ENCODE results near the gene TAF11L2. TPM values are rescaled to one million over a fixed set of nuclear protein-coding genes. Genes with fewer than 3 reads are reported as not detected.
"Not testable (repeated sequence)": the region's sequence is repeated elsewhere in the genome, so short reads cannot be mapped to it uniquely, and the experiment has no call there.

TAF11L2 gene
- polyA plus RNA-seq, 1 experiment: not detected

DNA sequence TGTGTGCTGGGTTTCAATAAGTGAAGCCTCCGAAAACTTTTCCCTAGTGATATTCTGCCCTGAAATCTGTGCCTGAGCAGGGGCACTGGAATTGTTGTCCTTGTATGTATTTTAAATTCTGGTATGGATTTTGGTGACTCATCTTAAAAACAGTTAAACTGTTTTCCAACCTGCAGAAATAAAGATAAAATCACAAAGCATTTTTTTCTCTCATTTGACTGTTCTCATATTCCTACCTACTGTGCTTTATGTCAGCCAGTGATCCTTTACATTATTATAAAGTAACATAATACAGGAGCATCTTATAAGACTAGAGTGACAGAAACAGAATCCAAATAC, 10.9 kb upstream of the TAF11L2 start:
- CTCF ChIA-PET: no interaction called here
- Histone ChIP-seq H3K27me3 (ENCODE audit: control insufficient read depth, insufficient read depth, low read length) (no peaks in the 10 kb centered on the region; the same call in 1 of the 2 replicates), H3K4me3 (ENCODE audit: low read depth, low read length) (no peak overlapping the region), H3K36me3 (ENCODE audit: control insufficient read depth, insufficient read depth, low read length) (no peaks in the 10 kb centered on the region)
- TF ChIP-seq, protein P1, sequence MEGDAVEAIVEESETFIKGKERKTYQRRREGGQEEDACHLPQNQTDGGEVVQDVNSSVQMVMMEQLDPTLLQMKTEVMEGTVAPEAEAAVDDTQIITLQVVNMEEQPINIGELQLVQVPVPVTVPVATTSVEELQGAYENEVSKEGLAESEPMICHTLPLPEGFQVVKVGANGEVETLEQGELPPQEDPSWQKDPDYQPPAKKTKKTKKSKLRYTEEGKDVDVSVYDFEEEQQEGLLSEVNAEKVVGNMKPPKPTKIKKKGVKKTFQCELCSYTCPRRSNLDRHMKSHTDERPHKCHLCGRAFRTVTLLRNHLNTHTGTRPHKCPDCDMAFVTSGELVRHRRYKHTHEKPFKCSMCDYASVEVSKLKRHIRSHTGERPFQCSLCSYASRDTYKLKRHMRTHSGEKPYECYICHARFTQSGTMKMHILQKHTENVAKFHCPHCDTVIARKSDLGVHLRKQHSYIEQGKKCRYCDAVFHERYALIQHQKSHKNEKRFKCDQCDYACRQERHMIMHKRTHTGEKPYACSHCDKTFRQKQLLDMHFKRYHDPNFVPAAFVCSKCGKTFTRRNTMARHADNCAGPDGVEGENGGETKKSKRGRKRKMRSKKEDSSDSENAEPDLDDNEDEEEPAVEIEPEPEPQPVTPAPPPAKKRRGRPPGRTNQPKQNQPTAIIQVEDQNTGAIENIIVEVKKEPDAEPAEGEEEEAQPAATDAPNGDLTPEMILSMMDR (IDR thresholded peaks at IDR 0.05; ENCODE audit: insufficient read depth, low read depth, low read length): no peak
- POLR2A ChIA-PET: no interaction called here
- no peak for DNase-seq (ENCODE audit: low read depth)

GRCh38 chr5:17491257-17491656, 6.8 kb upstream of the TAF11L2 start:
- H3K4me3 ChIP-seq (ENCODE audit: low read depth, low read length); H3K27me3 ChIP-seq (ENCODE audit: control insufficient read depth, insufficient read depth, low read length); POLR2A ChIA-PET; H3K36me3 ChIP-seq (ENCODE audit: control insufficient read depth, insufficient read depth, low read length); DNase-seq (ENCODE audit: low read depth); CTCF ChIA-PET: not testable (repeated sequence)

GRCh38 chr5:17492770-17493169, 5.3 kb upstream of the TAF11L2 start:
- CTCF ChIA-PET: no interaction called here
- DNase-seq (ENCODE audit: low read depth): no peak
- Histone ChIP-seq H3K36me3 (ENCODE audit: control insufficient read depth, insufficient read depth, low read length) (no peaks in the 10 kb centered on the region), H3K4me3 (ENCODE audit: low read depth, low read length) (no peak overlapping the region), H3K27me3 (ENCODE audit: control insufficient read depth, insufficient read depth, low read length) (no peaks in the 10 kb centered on the region; the same call in 1 of the 2 replicates)
- TF ChIP-seq, protein P1 (IDR thresholded peaks at IDR 0.05; ENCODE audit: insufficient read depth, low read depth, low read length): no peak
- POLR2A ChIA-PET: no interaction called here

GRCh38 chr5:17497446-17497845, 585 bp upstream of the TAF11L2 start:
- Histone ChIP-seq H3K27me3 (ENCODE audit: control insufficient read depth, insufficient read depth, low read length) (no peaks in the 10 kb centered on the region), H3K4me3 (ENCODE audit: low read depth, low read length) (no peak overlapping the region), H3K36me3 (ENCODE audit: control insufficient read depth, insufficient read depth, low read length) (no peaks in the 10 kb centered on the region)
- TF ChIP-seq, protein P1 (IDR thresholded peaks at IDR 0.05; ENCODE audit: insufficient read depth, low read depth, low read length): no peak
- DNase-seq (ENCODE audit: low read depth): no peak
- ChIA-PET CTCF (no interaction called here), POLR2A (no interaction called here)

- TF ChIP-seq, protein P1 (IDR thresholded peaks at IDR 0.05; ENCODE audit: insufficient read depth, low read depth, low read length): no peak
- ChIA-PET POLR2A (no interaction called here), CTCF (no interaction called here)
Observed at GRCh38 chr5:17511775-17512325, 13.8 kb downstream of the TAF11L2 start.

DNA sequence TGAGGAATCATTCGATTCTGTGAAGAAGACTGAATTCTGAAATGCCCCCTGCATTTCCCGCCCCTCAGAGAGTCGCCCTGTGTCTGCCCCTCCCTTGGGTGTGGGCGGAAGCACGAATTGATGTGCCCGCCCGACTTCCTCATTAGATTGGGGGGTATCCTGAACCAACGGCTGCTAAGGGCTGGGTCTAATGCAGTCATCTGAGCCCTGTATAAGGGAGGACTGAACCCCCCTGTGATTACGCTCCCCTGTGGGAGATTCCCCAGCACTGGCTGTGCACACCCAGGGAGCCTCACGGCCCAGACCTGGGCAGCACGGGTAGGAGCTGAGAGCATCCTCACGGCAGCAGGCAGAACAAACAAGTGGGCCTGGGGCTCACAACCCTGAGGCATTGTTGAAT, 19.5 kb downstream of the TAF11L2 start:
- CTCF ChIA-PET; H3K4me3 ChIP-seq (ENCODE audit: low read depth, low read length); H3K36me3 ChIP-seq (ENCODE audit: control insufficient read depth, insufficient read depth, low read length); DNase-seq (ENCODE audit: low read depth); POLR2A ChIA-PET; H3K27me3 ChIP-seq (ENCODE audit: control insufficient read depth, insufficient read depth, low read length): not testable (repeated sequence)

More at GRCh38 chr5:17511775-17512325, 13.8 kb downstream of the TAF11L2 start:
- DNase-seq (ENCODE audit: low read depth): no peak
- Histone ChIP-seq H3K4me3 (ENCODE audit: low read depth, low read length) (no peak overlapping the region), H3K36me3 (ENCODE audit: control insufficient read depth, insufficient read depth, low read length) (no peaks in the 10 kb centered on the region), H3K27me3 (ENCODE audit: control insufficient read depth, insufficient read depth, low read length) (no peaks in the 10 kb centered on the region)

DNA sequence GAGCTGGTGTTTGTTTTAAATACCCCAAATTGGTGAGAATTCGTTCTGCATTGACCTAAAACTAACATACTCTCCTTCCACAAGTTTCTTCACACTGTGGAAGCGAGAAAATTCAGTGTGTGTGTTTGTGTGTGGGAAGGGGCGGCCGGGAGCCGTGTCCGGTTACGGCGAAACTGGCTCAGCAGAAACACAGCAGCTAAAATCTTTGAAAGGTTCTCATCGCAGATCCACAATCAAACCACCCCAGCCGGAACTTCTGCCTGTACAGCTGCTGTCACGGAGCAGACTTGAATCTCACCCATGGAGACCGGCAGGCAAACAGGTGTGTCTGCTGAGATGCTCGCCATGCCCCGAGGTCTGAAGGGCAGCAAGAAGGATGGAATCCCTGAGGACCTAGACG, 20.0 kb downstream of the TAF11L2 start, which contains the start of gene TAF11L3:
Gene TAF11L3 (plus strand): TSS at position 301 of the 400 bp plus-strand sequence.
- H3K36me3 ChIP-seq (ENCODE audit: control insufficient read depth, insufficient read depth, low read length); CTCF ChIA-PET; H3K27me3 ChIP-seq (ENCODE audit: control insufficient read depth, insufficient read depth, low read length); H3K4me3 ChIP-seq (ENCODE audit: low read depth, low read length); DNase-seq (ENCODE audit: low read depth); POLR2A ChIA-PET: not testable (repeated sequence)

DNA sequence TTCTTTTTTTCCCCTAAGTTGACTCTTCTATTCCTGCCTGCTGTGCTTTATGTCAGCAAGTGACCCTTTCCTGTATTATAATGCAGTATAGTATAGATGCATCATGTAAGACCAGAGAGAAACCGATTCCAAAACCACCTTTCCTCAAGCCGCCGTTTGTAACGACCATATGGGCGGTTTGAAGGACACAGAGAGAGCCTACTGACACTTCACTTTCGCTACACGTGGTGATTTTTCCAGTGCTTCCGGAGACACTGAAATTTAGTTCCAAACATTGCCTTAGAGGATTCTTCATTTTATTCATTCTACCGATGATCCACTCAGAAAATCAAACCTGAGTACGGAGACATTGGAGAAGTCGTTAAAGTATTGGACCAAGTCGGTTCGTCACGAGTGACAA, 21.5 kb downstream of the TAF11L2 start:
- CTCF ChIA-PET: not testable (repeated sequence)

GRCh38 chr5:17521501-17521900, 23.5 kb downstream of the TAF11L2 start, which contains the start of gene TAF11L4:
Gene TAF11L4, plus strand, starts transcription at chr5:17521801.
- POLR2A ChIA-PET; H3K27me3 ChIP-seq (ENCODE audit: control insufficient read depth, insufficient read depth, low read length); DNase-seq (ENCODE audit: low read depth); CTCF ChIA-PET; H3K4me3 ChIP-seq (ENCODE audit: low read depth, low read length); H3K36me3 ChIP-seq (ENCODE audit: control insufficient read depth, insufficient read depth, low read length): not testable (repeated sequence)

More for the DNA sequence above, 21.5 kb downstream of the TAF11L2 start:
- H3K4me3 ChIP-seq (ENCODE audit: low read depth, low read length); DNase-seq (ENCODE audit: low read depth); H3K36me3 ChIP-seq (ENCODE audit: control insufficient read depth, insufficient read depth, low read length); POLR2A ChIA-PET; H3K27me3 ChIP-seq (ENCODE audit: control insufficient read depth, insufficient read depth, low read length): not testable (repeated sequence)

DNA sequence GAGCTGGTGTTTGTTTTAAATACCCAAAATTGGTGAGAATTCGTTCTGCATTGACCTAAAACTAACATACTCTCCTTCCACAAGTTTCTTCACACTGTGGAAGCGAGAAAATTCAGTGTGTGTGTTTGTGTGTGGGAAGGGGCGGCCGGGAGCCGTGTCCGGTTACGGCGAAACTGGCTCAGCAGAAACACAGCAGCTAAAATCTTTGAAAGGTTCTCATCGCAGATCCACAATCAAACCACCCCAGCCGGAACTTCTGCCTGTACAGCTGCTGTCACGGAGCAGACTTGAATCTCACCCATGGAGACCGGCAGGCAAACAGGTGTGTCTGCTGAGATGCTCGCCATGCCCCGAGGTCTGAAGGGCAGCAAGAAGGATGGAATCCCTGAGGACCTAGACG, 26.9 kb downstream of the TAF11L2 start, which contains the start of gene TAF11L5:
Gene TAF11L5 (plus strand): TSS at position 301 of the 400 bp plus-strand sequence.
- H3K36me3 ChIP-seq (ENCODE audit: control insufficient read depth, insufficient read depth, low read length); DNase-seq (ENCODE audit: low read depth); H3K4me3 ChIP-seq (ENCODE audit: low read depth, low read length); CTCF ChIA-PET; POLR2A ChIA-PET; H3K27me3 ChIP-seq (ENCODE audit: control insufficient read depth, insufficient read depth, low read length): not testable (repeated sequence)

Measured in BJ (cell line).